Hematopoietic multipotent progenitor cell treated with erythropoietin and hydrocortisone succinate and interleukin-3 and kit ligand, for 6 days (in vitro differentiated cells): ENCODE results near the gene HAPLN1.
"Not testable (repeated sequence)": the region's sequence is repeated elsewhere in the genome, so short reads cannot be mapped to it uniquely, and the experiment has no call there.

Source experiments
- DNase-seq: peaks from one replicate; pipeline ENCODE4 v3.0.0-alpha.2; 2015

The HAPLN1 gene

DNA sequence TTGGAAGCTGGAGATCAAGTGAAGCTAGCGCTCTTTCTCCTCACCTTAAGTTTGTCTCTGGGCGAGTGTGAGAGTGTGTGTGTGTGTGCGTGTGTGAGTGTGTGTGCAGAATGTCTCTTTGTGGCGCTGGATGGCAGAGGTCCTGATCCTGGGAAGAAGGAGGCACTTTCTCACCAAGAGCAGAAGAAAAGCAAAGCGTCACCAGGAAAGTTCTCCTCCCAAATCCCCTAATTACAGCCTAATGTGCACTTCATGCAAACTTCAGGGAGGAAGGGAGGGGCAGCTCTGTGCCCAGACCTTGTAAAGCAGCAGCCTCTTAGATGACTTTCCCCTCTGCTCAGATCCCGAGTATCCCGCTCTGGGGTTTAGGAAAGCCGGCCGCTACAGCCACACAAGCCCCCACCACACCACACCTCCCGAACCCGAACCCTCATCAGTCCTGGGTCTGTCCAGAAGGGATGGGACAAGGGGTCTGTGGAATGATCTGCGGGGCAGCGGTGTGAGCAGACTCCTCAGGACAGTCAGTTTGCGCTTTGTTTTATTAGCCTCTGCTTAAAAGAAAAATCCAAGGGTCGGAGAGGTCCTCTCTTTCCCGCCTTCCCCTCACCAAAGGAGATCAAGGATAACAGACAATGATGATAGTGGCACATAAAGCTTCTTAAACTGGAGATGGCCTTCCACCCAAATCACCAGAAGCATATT lies at the start of gene HAPLN1:
Gene HAPLN1 (minus strand): TSS at position 20 of the 702 bp plus-strand sequence. CDS start 47,332 bp downstream, outside the sequence.
- no peak for DNase-seq

DNA sequence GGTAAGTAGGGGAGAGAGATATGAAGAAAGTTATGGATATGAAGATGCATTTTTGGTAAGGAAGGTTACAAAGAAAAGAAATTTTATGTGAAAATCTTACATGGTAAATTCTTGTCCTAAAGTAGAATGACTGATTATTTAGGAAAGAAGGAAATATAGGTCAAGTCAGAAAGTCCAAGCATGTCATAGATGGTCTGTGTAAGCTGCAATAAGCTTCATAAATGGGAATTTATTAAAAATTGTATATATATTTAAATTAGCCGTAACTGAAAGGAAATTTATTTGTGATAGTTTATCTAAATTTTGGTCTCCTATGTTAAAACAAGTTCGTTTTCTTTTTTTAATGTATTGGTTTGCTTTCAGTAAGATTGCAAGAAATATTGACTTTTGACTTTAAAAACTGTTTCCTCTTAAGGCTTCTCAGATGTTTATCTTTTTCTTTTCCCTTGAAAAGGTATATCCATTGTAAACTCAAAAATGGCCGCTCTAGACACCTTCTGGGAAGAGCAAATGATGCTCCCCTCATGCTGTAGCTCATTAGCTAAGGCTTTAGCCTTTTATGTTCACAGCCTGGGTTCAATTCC lies 46.8 kb upstream of the HAPLN1 start:
- no peak for DNase-seq

- DNase-seq: no peak
Measured at GRCh38 chr5:83764101-83764500, 43.4 kb upstream of the HAPLN1 start.

- no peak for DNase-seq
Measured at GRCh38 chr5:83760579-83760978, 39.9 kb upstream of the HAPLN1 start.

DNA sequence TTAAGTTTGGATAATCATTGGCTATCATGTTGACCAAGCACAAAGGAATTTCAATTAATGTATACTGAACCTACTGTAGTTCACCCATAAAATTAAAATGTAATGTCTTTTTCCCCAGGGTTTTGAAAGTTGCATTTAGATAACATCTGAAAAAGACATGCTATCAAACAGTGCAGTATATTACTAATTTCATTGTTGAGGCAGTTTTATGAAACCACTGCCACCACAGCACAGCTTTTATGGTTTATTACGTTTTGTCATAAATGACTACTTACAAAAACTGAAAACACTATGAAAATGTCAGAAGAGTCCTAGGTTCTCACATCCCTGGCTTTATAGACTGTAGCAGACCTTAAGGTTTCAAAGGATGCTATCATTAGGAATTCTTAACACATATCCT lies 32.0 kb upstream of the HAPLN1 start:
- DNase-seq: no peak

GRCh38 chr5:83751201-83751600 lies 30.5 kb upstream of the HAPLN1 start:
- DNase-seq: no peak

DNA sequence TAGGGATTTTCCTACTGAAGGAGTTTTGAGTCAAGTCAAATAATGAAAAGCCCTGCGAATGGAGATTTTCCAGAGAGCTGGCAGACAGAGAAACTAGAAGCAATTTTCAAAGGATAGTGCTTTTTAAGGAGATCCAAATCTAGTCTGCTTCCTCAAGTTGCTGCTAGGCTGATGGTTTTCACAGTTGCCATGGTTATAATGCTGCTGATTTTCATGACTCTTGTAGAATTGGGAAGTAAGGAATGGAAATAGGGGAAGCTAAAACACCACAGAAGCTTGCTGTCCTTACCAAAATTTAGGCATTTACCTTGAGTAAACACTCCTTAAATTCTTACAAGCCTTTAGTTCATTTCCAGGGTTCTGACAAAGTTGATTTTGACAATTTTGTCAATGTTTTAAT lies 30.1 kb upstream of the HAPLN1 start:
- peak; percentile 3 for DNase-seq

DNA sequence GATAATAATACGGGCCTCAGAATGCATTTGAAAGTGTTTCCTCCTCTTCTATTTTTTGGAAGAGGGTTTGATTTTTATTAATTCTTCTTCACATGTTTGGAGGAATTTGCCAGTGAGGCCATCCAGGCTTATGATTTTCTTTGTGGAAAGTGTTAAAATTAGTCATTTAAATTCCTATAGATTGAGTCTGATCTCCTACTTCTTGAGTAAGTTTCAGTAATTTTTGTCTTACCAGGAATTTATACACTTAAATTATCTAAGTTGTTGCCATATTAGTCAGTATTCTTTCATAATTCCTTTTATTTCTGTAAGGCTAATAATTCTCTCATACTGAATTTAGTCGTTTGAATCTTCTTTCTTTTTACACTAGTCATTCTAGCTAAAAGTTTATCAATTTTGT lies 25.2 kb upstream of the HAPLN1 start:
- no peak for DNase-seq

DNA sequence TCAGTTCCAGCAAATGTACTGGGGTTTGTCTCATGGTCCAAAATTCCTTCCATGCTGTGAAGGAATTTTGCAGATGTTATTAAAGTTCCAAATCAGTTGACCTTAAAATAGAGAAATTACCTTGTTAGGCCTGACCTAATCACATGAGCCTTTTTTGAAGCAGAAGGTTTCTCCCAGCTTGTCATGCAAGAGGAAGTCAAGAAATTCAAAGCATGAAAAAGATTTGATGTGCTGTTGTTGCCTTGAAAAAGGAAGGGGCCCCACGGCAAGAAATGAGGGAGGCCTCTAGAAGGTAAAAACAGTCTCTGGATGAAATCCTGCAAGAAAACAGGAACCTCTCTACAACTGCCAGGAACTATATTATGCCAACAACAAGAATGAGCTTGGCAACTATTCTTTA lies 24.2 kb upstream of the HAPLN1 start:
- no peak for DNase-seq

DNA sequence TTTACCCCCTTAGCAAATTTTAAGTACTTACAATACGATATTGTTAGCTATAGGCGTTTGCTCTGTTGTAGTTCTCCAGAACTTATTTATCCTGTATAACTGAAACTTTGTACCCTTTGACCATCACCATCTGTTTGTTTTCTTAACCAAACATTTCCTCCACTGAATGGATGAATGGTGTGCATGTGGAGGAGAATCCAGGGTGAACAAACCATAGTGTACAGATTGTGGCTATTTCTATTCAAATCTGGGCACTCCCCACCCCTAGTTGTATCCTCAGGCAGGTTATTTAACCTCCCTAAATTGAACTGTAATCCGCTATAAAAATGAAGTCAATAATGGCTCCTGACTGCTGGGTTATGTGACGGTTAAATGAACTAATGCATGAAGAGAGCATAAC lies 21.4 kb upstream of the HAPLN1 start:
- no peak for DNase-seq

GRCh38 chr5:83741571-83741970 lies 20.9 kb upstream of the HAPLN1 start:
- DNase-seq: no peak

- DNase-seq: no peak
Measured at GRCh38 chr5:83740741-83741140, 20.1 kb upstream of the HAPLN1 start.

DNA sequence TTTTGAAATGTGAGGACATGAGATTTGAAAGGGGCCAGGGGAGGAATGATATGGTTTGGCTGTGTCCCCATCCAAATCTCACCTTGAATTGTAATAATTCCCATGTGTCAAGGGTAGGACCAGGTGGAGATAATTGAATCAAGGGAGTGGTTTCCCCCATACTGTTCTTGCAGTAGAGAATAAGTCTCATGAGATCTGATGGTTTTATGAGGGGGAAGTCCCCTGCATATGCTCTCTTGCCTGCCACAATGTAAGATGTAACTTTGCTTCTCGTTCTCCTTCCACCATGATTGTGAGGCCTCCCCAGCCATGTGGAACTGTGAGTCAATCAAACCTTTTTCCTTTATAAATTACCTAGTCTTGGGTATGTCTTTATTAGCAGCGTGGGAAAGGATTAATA lies 15.5 kb upstream of the HAPLN1 start:
- not testable (repeated sequence) for DNase-seq

GRCh38 chr5:83735058-83735457 lies 14.4 kb upstream of the HAPLN1 start:
- DNase-seq: not testable (repeated sequence)

- no peak for DNase-seq
Measured at GRCh38 chr5:83731638-83732037, 11.0 kb upstream of the HAPLN1 start.

GRCh38 chr5:83729362-83729761 lies 8.7 kb upstream of the HAPLN1 start:
- DNase-seq: no peak

- no peak for DNase-seq
Measured at GRCh38 chr5:83726912-83727311, 6.3 kb upstream of the HAPLN1 start.

GRCh38 chr5:83724935-83725334 lies 4.3 kb upstream of the HAPLN1 start:
- no peak for DNase-seq

DNA sequence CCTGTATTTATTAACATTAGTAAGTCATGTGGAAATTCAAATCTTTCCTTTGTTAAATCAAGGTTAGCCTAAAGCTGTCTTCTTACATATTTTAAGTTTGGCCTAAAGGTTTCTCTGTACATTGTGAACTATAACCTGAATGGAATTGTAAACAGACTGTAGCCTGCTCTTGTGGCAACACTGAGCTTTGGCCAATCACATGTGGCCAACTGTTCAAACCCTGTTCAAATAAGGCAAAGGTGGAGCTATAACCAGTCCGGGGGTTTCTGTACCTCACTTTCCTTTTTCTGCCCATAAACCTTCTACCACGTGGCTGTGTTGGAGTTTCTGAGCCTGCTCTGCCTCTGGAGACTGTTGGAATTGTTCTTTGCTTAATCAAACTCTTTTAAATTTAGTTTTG lies 3.3 kb upstream of the HAPLN1 start:
- no peak for DNase-seq

- DNase-seq: no peak
Measured at GRCh38 chr5:83723031-83723430, 2.4 kb upstream of the HAPLN1 start.

- DNase-seq: peak; percentile 29
Measured at GRCh38 chr5:83721953-83722901, 1.6 kb upstream of the HAPLN1 start.

DNA sequence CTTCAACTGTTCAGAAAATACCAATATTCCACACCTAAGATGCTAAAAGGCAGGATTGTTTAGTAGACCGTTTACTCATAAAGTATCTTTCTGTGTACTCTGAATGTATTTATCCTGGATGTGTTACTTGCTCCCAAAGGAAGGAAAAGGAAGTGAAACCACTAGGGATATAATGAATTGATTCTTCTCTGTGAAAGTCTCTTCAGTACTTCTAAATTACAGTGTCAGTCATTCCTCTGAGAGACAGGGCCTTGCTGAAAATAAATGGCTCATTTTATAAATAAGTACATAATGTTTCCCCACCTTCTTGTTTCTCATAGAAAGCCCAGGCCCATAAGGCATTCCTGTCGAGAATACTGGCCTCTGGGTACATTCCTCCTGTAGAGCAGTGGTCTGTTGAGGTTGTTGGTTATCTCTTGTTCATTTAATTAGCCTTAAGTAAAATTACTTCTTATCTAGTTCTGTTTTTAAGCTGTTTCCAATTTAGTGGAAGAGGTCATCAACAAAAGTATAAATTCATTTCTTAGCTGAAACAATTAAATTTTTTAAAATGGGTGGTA lies 1.6 kb downstream of the HAPLN1 start:
- no peak for DNase-seq

GRCh38 chr5:83718195-83718825 lies 2.3 kb downstream of the HAPLN1 start:
- DNase-seq: peak; percentile 84
